ENCODE results near the gene EAF1.
"Not testable (repeated sequence)": the region's sequence is repeated elsewhere in the genome, so short reads cannot be mapped to it uniquely, and the experiment has no call there.

Gene EAF1

DNA sequence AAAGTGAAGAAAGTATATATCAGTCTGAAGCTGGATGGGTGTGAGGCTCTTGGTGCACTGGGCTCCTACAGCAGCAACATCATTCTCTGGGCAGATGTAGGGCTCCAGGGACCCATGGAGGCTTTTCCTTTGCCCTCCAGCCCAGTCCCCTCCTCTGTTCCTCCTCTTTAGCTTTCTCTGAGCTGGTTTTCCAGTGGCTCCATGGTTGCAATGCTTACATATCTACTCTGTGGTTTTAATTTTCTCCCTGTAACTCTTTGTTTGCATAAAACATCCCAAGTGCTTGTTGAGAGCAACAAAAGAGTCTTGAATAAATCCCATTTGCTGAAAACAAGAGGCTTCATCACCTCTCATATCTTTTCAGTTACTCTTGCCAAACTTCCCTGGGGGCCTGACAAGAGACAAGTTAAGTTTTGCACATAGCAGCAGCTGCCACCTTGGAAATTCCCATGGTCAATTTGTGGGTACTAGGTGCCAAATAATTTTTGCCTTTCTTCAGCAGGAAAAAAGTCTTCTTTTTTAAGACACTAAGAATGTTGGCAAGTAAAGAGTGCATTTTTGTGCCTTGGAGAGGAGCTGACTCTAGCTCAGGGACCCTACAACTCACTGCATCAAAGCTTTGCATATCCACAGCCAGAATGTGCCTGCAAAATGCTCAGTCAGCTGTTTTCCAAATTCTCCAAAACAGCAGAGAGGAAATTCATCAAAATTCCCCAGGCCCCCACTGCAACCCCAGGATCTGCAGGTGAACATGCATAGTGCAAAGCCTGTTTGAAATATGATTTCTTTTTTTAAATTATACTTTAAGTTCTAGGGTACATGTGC is 52.2 kb downstream of the EAF1 start:
- no peak for DNase-seq (ENCODE audit: low read depth in 2 of 2)

DNA sequence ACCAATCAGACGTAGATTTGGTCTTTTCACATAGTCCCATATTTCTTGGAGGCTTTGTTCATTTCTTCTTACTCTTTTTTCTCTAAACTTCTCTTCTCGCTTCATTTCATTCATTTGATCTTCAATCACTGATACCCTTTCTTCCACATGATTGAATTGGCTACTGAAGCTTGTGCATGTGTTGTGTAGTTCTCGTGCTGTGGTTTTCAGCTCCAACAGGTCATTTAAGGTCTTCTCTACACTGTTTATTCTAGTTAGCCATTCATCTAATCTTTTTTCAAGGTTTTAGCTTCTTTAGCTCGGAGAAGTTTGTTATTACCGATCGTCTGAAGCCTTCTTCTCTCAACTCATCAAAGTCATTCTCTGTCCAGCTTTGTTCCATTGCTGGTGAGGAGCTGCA is 57.2 kb downstream of the EAF1 start:
- not testable (repeated sequence) for DNase-seq (ENCODE audit: low read depth in 2 of 2)

DNA sequence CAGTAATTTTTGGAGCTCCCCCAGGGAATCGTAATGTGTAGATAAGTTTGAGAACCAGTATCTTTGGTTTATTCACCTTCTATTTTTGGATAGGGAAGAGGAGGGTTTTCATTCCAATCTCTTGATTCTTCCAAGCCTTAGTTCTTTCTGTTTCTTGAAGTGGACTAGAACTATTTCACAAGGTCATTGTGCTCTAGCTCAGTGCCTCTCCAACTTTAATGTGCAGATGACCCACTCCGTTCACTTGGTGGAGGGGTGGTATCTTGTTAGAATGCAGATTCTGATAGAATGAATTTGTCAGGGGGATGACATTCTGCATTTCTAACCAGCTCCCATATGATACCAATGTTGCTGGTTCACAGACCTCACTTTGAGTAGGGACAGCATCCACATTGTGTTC is 58.6 kb downstream of the EAF1 start:
- DNase-seq (ENCODE audit: low read depth in 2 of 2), result no peak

DNA sequence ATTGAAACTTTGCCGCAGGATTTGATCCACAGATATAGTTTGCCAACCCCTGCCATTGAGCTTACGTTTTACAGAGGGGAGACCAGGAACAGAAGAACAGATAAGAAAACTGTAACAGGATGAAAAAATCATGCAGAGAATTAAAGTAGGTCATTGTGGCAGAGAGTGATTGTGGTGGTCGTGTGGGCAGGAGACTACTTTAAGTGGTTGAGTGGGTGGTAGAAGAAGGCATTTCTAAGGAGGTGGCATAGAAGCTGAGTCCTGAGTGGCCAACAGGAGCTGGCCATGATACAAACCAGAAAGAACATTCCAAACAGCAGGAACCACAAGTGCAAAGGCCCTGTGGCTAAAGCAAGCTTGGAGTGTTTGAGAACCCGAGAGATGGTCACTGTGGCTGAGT is 59.6 kb downstream of the EAF1 start:
- DNase-seq (ENCODE audit: low read depth in 2 of 2), result no peak

DNA sequence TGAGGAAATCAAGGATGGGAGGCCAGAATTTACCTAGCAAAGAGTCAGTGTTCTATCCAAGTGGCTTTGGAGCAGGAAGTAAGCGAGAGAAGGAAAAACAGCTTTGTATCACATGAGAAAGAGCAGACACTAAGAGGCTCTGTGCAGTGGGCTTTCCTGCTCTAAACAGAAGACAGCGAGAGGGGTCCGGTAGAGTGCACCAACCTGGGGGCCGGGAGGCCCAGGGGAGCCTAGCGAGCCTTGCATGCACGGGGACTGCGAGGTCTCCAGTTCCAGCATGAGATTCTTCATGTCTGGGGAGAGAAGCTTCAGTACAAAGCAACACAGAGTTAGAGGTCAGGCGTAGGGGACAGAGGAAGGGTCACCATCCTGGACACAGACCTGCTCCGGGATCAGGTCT is 60.6 kb downstream of the EAF1 start:
- no peak for DNase-seq (ENCODE audit: low read depth in 2 of 2)

DNA sequence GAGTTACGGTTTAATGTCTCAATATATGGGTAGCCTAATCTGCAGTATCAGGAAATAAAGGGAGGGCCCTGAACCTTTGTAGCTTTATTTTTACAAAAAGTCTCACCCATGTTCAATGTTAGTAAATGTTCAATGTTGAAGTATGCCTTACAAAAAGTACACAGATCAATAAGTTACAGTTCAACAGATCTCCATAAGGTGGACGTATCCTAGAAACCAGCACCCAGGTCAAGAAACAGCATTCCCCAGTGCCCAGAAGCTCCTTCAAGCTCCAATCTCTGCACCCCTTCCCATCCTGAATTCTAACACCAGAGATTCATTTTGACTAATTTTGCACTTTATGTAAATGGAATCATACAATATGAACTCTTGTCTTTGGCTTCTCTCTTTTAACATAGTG is 62.8 kb downstream of the EAF1 start:
- DNase-seq (ENCODE audit: low read depth in 2 of 2), result no peak

DNA sequence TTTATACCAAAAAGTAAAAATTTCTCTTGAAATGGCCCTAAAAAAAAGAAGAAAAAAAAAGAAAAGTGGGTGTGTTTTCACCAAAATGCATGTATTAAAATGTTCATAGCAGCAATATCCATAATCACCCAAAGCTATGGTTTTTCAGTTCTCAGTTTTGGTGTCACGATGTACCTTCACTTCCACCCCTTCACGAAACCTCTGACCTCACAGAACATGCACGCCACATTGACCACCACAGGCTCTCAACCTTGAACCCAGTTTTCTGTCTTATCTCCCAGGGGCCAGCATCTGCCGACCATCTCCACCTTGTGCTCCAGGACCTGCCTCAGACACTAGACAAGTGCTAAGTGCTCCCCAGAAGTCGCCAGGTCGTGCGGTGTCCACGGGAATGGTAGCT is 63.7 kb downstream of the EAF1 start:
- DNase-seq (ENCODE audit: low read depth in 2 of 2), result no peak

Measured in activated CD4-positive, alpha-beta T cell treated with anti-CD3 and anti-CD28 coated beads for 24 hours (primary cell).